Ovary (tissue), 3 donors: ENCODE results near the gene DENND1A.

Source experiments
- CTCF ChIP-seq, 3 donors: fragments of 450-650 bp in 2 of 3; fragments of 200-600 bp in 1 of 3; IDR thresholded peaks; one replicate each; pipeline versions ENCODE4 v1.5.1 to v1.8.0; 2016 to 2022; ENCODE audit warnings: antibody characterized with exemption in 3 of 3, mild to moderate bottlenecking in 1 of 3
- EP300 ChIP-seq: sonication (generic); formaldehyde crosslinking; IDR thresholded peaks from one replicate; pipeline ENCODE4 v1.6.1; 2017; ENCODE audit warnings: antibody characterized with exemption
- POLR2A ChIP-seq: fragments of 450-650 bp; IDR thresholded peaks from one replicate; pipeline ENCODE4 v1.6.1; 2017; ENCODE audit warnings: antibody characterized with exemption, mild to moderate bottlenecking, moderate library complexity
- donor health status: DM: no; HTN: no; CAD: no.

GRCh38 chr9:123391946-123392345, 538.0 kb downstream of the DENND1A start:
- TF ChIP-seq CTCF (IDR thresholded peaks at IDR 0.05) = no peak
- TF ChIP-seq EP300 = no peak
- TF ChIP-seq POLR2A = no peak
